A673 (cell line): ENCODE results near the gene LAMA3. TPM values are rescaled to one million over a fixed set of nuclear protein-coding genes. Genes with fewer than 3 reads are reported as not detected.

Source experiments
- BruUV-seq: library from RNA; stranded (reverse); fragments of 400-500 nt; replicated peaks from 2 replicates; lab custom pipeline; 2021; lab: Mats Ljungman, UMichigan
- CTCF ChIA-PET: fragments of 300-600 bp; sonication (Branson Sonifier 250); formaldehyde crosslinking; loops from one replicate; lab custom pipeline; 2022; ENCODE audit warnings: antibody characterized with exemption; lab: Charles Lee
- POLR2A ChIA-PET: fragments of 300-600 bp; sonication (Branson Sonifier 250); formaldehyde crosslinking; loops from one replicate; lab custom pipeline; 2022; ENCODE audit warnings: antibody characterized with exemption; ENCODE audit not compliant: low non-redundant PET; lab: Charles Lee
- DNase-seq: peaks from one replicate; pipeline ENCODE4 v3.0.0-alpha.2; 2015; ENCODE audit warnings: low spot score
- H3K27ac ChIP-seq: fragments of 200-600 bp; sonication (generic); 2 replicates; pipeline ENCODE4 v1.5.1; 2016; ENCODE audit warnings: mixed run types, low read depth, mild to moderate bottlenecking, mixed read lengths, antibody characterized with exemption, low read length; ENCODE audit not compliant: poor library complexity, severe bottlenecking
- H3K27me3 ChIP-seq: fragments of 200-600 bp; sonication (generic); replicated peaks from 2 replicates; pipeline ENCODE4 v1.6.1; 2017; ENCODE audit warnings: mixed run types, low read depth, mild to moderate bottlenecking, mixed read lengths, antibody characterized with exemption, low read length; ENCODE audit not compliant: insufficient read depth, poor library complexity
- H3K36me3 ChIP-seq: fragments of 200-600 bp; sonication (generic); 2 replicates; pipeline ENCODE4 v1.6.1; 2016; ENCODE audit warnings: mixed run types, mild to moderate bottlenecking, mixed read lengths, antibody characterized with exemption, low read length; ENCODE audit not compliant: insufficient read depth, poor library complexity, severe bottlenecking
- H3K4me1 ChIP-seq: fragments of 200-600 bp; sonication (generic); 2 replicates; pipeline ENCODE4 v1.6.1; 2017; ENCODE audit warnings: mixed run types, mild to moderate bottlenecking, mixed read lengths, antibody characterized with exemption, low read length; ENCODE audit not compliant: insufficient read depth, poor library complexity, severe bottlenecking
- H3K4me3 ChIP-seq: fragments of 200-600 bp; sonication (generic); 2 replicates; pipeline ENCODE4 v1.5.1; 2016; ENCODE audit warnings: low read depth, mixed run types, mild to moderate bottlenecking, mixed read lengths, low read length; ENCODE audit not compliant: poor library complexity, severe bottlenecking
- H3K9me3 ChIP-seq: fragments of 200-600 bp; sonication (generic); 2 replicates; pipeline ENCODE4 v1.6.1; 2016; ENCODE audit warnings: mixed run types, low read depth, mild to moderate bottlenecking, mixed read lengths, antibody characterized with exemption, low read length; ENCODE audit not compliant: poor library complexity, severe bottlenecking
- EZH2 ChIP-seq: fragments of 200-600 bp; sonication (generic); IDR thresholded peaks from 2 replicates; pipeline ENCODE4 v1.6.1; 2017; ENCODE audit warnings: borderline replicate concordance, low read depth, mild to moderate bottlenecking, mixed read lengths, antibody characterized with exemption, low read length; ENCODE audit not compliant: poor library complexity, severe bottlenecking
- intact Hi-C: fragments of 100-400 bp; cut with micrococcal nuclease; formaldehyde crosslinking; loops from one replicate; pipeline ENCODE4 v1.10.0; 2022; ENCODE audit not compliant: unreplicated experiment
- total RNA-seq: library from RNA; stranded (reverse); gene quantifications from 2 replicates; pipeline ENCODE4 v1.2.3, GENCODE V29; 2021
- TF ChIP-seq, protein P1 (sequence below): fragments of 300-800, 200-600 bp; sonication (generic); conservative IDR thresholded peaks from 2 replicates; pipeline ENCODE4 v1.5.1; 2017; ENCODE audit warnings: low read depth, mild to moderate bottlenecking, antibody characterized with exemption, low read length, moderate library complexity, mixed read lengths

The LAMA3 gene
- total RNA-seq, 1 experiment from 2014 or later = 2.7 TPM

DNA sequence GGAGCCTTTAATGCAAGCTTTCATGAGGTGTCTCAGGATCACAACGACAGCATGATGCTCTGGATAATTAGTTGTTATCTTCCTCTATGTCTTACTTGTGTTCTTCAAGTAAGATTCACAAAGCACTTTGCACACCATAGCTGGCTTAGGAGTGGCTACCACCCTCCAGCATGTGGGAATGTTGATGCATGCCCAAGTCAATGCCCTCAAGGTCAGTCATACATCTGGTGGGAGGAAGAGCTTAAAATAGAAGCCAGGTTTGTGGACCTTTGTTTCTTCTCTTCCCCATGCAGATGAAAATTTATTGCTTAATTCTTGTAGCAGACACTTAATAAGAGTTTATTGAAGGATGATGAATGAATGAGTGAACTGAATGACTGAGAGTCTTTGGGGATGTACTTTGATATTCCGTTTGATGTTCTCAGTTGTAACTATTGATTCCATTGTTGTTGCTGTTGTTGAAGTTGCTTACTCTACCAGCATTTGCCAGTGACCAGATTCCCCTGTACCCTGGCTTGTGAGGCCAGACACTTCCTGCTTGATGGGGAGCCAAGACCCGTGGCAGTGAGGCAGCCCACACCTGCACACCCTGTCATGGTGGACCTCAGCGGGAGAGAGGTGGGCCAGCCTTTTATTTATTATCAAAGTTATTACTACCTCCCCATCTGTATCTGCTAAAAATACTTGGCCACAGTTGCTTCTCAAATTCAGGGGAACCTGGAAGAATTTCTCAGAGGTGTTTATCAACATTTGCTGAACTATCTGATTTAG is 137.8 kb downstream of the LAMA3 start:
- Histone ChIP-seq H3K27ac (no peak overlapping the region), H3K27me3 (no peaks in the 10 kb centered on the region), H3K4me1 (no peaks in the 10 kb centered on the region), H3K36me3 (no peaks in the 10 kb centered on the region), H3K4me3 (no peak overlapping the region), H3K9me3 (no peaks in the 10 kb centered on the region)
- POLR2A ChIA-PET = no interaction called here
- no peak for TF ChIP-seq EZH2
- TF ChIP-seq, protein P1, sequence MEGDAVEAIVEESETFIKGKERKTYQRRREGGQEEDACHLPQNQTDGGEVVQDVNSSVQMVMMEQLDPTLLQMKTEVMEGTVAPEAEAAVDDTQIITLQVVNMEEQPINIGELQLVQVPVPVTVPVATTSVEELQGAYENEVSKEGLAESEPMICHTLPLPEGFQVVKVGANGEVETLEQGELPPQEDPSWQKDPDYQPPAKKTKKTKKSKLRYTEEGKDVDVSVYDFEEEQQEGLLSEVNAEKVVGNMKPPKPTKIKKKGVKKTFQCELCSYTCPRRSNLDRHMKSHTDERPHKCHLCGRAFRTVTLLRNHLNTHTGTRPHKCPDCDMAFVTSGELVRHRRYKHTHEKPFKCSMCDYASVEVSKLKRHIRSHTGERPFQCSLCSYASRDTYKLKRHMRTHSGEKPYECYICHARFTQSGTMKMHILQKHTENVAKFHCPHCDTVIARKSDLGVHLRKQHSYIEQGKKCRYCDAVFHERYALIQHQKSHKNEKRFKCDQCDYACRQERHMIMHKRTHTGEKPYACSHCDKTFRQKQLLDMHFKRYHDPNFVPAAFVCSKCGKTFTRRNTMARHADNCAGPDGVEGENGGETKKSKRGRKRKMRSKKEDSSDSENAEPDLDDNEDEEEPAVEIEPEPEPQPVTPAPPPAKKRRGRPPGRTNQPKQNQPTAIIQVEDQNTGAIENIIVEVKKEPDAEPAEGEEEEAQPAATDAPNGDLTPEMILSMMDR = no peak
- intact Hi-C loops = loop anchor here (5.0 kb wide), 1 partner anchor 90 kb away; no protein-coding TSS in a partner anchor
- CTCF ChIA-PET = no interaction called here
- no TSS peak for BruUV-seq
- DNase-seq = no peak

DNA sequence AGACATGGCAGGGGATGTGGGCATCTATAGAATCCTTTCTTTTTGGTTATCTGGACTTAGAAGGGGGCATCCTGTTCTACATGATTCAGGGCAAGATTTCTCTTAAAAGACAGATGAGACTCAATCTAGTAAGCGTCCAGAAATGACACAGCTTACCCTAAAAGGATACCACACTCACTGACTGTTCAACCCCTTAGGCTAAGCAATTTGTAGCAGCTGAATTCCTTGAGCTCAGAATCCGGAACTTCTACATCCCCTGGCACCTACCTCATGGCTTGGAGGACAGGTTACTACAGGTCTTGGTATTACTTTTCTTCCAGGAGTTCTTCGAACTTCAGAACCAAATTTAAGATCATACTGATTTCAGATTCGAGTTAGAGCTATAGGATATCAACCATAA is 138.4 kb downstream of the LAMA3 start:
- Histone ChIP-seq H3K27me3 (no peaks in the 10 kb centered on the region), H3K9me3 (no peaks in the 10 kb centered on the region), H3K27ac (no peak overlapping the region), H3K4me1 (no peaks in the 10 kb centered on the region), H3K4me3 (no peak overlapping the region), H3K36me3 (no peaks in the 10 kb centered on the region)
- intact Hi-C loops = loop anchor here (5.0 kb wide), 1 partner anchor 90 kb away; no protein-coding TSS in a partner anchor
- no peak for DNase-seq
- ChIA-PET POLR2A (no interaction called here), CTCF (no interaction called here)
- BruUV-seq = no TSS peak
- no peak for TF ChIP-seq EZH2
- TF ChIP-seq, protein P1 = no peak

DNA sequence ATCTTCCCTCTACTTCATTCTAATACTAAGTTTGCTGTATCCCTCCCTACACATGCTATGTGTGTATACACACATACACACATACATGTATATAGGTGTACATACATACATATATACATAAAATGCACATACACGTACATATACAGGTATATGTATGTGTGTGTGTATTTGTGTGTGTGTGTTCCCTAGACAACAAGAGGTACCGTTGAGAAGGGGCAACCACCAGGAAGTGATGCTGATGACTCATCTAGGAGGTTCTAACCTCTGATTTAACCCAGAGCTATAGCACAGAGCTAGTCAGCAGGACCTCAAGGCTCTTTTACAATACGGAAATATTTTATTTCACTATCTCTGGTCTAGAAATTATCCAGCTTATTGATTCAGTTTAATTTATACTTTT is 139.2 kb downstream of the LAMA3 start:
- no TSS peak for BruUV-seq
- intact Hi-C loops = loop anchor here (5.0 kb wide), 1 partner anchor 89 kb away; no protein-coding TSS in a partner anchor
- H3K27me3 ChIP-seq = no peaks in the 10 kb centered on the region
- H3K4me1 ChIP-seq = no peaks in the 10 kb centered on the region
- CTCF ChIA-PET = no interaction called here
- H3K27ac ChIP-seq = no peak overlapping the region
- no peaks in the 10 kb centered on the region for H3K36me3 ChIP-seq
- H3K4me3 ChIP-seq = no peak overlapping the region
- DNase-seq = peak; percentile 15
- no peak for TF ChIP-seq EZH2
- TF ChIP-seq, protein P1 = no peak
- H3K9me3 ChIP-seq = no peaks in the 10 kb centered on the region
- POLR2A ChIA-PET = no interaction called here
